ENCODE data around the gene MFNG.

Gene MFNG

DNA sequence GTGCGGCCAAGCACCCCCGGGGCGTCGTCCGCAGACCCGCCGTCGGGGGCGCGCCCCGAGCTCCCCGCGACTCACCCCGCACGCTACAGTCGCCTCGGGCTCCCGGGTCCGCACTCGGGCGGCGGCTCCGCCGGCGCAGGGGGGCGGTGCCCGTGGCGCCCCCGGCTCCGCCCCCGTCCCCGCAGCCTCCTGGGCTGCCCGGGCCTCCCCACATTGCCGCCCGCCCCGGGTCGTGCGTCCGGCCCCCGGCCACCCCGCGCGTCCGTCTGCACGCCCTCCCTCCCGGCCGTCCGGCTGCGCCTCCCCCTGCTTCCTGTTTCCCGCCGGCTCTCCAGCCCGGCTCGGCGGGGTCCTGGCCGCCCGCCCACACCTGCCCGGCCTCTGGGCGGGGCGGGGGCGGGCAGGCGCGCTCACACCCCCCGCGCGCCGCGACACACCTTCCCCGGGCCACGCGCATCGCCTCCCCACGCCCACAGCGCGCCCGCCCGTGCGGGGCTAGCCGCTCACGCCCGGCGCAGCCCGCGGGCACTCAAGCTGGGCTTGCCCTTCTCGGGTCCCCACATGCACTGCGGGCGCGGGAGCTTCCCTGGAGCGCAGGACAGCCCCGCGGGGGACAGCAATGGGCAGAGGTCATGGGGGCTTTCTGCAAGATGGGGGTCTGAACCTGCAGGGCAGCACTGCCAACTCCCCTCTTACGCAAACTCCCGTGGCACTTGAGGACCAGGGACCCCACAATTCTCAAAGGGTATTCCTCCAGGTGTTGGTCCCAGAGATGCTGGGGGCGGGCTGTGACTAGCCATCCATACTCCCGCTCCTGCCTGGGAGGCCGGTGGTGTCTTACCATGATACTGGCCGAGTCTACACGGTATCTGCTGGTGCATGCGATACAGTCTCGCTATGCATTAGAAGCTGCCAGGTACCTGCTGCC, 33.3 kb upstream of the MFNG start, which contains the start of gene CARD10:
CARD10 (minus strand) TSS at position 148 of the 928 bp plus-strand sequence. CDS start 215 bp downstream, outside the sequence.
- H3K4me3 ChIP-seq (ENCODE audit: low read length), result peak within 1 kb of the TSS; percentile 62
- DNase-seq (ENCODE audit: low read depth), result peak; percentile 43
- TF ChIP-seq, protein P1, sequence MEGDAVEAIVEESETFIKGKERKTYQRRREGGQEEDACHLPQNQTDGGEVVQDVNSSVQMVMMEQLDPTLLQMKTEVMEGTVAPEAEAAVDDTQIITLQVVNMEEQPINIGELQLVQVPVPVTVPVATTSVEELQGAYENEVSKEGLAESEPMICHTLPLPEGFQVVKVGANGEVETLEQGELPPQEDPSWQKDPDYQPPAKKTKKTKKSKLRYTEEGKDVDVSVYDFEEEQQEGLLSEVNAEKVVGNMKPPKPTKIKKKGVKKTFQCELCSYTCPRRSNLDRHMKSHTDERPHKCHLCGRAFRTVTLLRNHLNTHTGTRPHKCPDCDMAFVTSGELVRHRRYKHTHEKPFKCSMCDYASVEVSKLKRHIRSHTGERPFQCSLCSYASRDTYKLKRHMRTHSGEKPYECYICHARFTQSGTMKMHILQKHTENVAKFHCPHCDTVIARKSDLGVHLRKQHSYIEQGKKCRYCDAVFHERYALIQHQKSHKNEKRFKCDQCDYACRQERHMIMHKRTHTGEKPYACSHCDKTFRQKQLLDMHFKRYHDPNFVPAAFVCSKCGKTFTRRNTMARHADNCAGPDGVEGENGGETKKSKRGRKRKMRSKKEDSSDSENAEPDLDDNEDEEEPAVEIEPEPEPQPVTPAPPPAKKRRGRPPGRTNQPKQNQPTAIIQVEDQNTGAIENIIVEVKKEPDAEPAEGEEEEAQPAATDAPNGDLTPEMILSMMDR (IDR thresholded peaks at IDR 0.05; ENCODE audit: insufficient read depth, low read depth, low read length, missing control alignments), result no peak

GRCh38 chr22:37518509-37519267, 32.5 kb upstream of the MFNG start:
- TF ChIP-seq, protein P1 (IDR thresholded peaks at IDR 0.05; ENCODE audit: insufficient read depth, low read depth, low read length, missing control alignments), result no peak
- no peak for DNase-seq (ENCODE audit: low read depth)
- peak overlapping the region; percentile 62 for H3K4me3 ChIP-seq (ENCODE audit: low read length)

- TF ChIP-seq, protein P1 (IDR thresholded peaks at IDR 0.05; ENCODE audit: insufficient read depth, low read depth, low read length, missing control alignments), result no peak
- DNase-seq (ENCODE audit: low read depth), result peak; percentile 82
- peak overlapping the region; percentile 62 for H3K4me3 ChIP-seq (ENCODE audit: low read length)
Observed at GRCh38 chr22:37517826-37518450, 31.8 kb upstream of the MFNG start.

- H3K4me3 ChIP-seq (ENCODE audit: low read length), result no peak overlapping the region
- DNase-seq (ENCODE audit: low read depth), result no peak
- TF ChIP-seq, protein P1 (IDR thresholded peaks at IDR 0.05; ENCODE audit: insufficient read depth, low read depth, low read length, missing control alignments), result no peak
Observed at GRCh38 chr22:37516456-37516855, 30.3 kb upstream of the MFNG start.

DNA sequence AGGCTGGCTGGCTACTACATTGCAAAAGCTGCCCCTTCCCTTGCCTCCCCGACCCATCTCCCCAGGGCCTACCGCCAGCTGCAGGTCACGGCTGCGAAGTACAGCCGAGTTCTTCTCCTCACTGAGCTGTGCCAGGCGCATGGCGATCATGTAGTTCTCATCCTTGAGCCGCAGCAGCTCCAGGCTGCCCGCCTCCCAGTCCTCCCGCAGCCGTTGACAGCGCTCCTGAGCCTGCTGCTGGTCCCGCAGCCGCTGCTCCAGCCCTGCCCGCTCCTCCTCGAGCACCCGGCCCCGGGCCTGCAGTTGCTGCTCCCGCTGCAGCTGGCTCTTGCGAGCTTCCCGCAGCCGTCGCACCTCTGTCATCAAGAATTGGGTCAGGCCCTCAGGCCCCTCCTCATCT, 29.7 kb upstream of the MFNG start:
- no peak for DNase-seq (ENCODE audit: low read depth)
- TF ChIP-seq, protein P1 (IDR thresholded peaks at IDR 0.05; ENCODE audit: insufficient read depth, low read depth, low read length, missing control alignments), result no peak
- no peak overlapping the region for H3K4me3 ChIP-seq (ENCODE audit: low read length)

DNA sequence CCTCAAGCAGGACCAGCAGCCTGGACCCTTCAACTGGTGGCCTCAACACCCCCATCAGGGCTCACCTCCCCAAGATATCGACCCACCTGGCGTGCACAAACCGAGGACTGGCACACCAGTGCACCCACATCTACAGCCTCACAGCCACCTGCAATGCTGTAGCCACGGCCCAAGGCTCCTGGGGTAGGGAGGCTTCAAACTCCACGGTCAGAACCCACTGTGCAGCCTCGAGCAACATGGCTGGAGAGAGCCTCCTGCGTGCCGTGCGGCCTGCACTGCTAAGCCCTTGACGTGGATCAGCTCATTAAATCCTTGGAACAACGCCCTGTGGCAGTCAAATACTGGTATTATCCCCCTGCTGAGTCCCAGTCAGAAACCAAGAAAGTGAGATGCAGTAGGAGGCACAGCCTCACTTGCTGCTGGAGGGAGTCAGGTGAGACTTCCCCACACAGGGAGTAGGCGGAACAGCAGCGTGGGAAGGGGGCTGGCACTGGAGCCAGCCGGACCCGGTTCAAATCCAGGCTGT, 28.4 kb upstream of the MFNG start:
- TF ChIP-seq, protein P1 (IDR thresholded peaks at IDR 0.05; ENCODE audit: insufficient read depth, low read depth, low read length, missing control alignments), result no peak
- no peak for DNase-seq (ENCODE audit: low read depth)
- H3K4me3 ChIP-seq (ENCODE audit: low read length), result no peak overlapping the region
